GM21576 (cell line): ENCODE measurements around the gene PHF20.
"Not testable (repeated sequence)": the region's sequence is repeated elsewhere in the genome, so short reads cannot be mapped to it uniquely, and the experiment has no call there.

Experiments used
- ATAC-seq: cut with Tn5 transposase; IDR thresholded peaks from one replicate; pipeline ENCODE4 v1.9.1; 2021; ENCODE audit warnings: mild to moderate bottlenecking, moderate library complexity; ENCODE audit not compliant: unreplicated experiment

The PHF20 gene

DNA sequence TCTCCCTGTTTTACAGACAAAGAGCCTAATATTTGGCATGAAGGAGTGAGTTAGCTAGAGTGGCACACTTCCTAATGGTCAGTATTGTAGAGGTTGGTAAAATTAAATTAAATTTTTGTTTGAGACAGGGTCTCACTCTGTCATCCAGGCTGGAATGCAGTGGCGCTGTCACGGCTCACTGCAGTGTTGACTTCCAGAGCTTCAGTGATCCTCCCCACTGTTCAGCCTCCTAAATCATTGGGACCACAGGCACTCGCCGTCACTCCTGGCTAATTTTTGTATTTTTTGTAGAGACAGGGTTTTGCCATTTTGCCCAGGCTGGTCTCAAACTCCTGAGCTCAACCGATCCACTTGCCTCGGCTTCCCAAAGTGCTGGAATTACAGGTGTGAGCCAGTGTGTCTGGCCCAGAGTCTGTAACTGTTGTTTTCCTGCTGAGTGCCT lies 111.5 kb downstream of the PHF20 start:
- no peak for ATAC-seq

DNA sequence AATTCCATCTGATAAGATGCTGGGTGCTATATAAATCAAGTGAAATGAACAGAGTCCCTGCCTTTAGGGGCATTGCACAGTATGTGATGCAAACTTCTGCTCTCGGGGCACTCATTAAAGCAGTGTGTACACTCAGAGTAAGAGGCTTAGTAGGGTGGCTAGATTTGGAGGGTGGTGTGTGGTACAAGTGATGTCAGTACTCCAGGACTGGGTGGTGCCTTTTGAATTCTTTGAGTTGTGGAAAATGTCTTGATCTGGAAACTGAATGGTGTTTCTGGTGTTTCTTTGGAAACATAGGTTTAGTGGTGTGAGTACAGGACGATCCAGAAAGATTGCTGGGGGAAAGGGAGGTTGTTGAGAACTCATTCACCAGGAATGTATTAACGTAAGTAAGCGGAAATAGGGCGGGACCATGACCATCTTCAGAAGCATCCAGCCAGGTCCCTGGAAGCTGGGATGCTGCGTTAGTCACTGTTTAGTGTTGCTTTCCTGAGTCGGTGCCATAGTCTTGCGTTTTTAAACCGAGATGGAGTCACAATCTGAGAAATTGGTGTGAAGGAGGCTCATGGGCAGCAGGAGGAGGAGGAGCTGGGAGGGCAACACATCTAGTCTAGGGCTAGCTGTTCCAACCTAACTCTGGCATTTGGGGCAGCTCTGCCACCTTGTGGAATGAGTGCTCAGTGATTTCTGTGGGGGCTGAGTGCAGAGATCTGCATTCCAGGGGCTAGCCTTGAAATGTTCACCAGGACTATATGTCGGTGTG lies 112.1 kb downstream of the PHF20 start:
- ATAC-seq: no peak

DNA sequence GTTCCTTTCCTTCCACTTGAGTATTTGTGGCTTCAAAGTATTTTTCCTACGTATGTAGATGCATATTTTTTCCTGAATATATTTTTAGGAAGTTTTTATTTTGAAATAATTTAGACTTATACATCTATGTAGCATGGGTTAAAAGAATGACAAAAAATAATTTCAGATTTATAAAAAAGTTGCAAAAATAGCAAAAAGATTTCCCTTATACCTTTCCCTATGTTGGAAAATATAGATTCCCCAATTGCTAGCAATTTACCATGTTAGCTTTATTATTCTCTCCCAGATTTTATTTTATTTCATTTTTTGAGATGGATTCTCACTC lies 112.7 kb downstream of the PHF20 start:
- ATAC-seq: no peak

DNA sequence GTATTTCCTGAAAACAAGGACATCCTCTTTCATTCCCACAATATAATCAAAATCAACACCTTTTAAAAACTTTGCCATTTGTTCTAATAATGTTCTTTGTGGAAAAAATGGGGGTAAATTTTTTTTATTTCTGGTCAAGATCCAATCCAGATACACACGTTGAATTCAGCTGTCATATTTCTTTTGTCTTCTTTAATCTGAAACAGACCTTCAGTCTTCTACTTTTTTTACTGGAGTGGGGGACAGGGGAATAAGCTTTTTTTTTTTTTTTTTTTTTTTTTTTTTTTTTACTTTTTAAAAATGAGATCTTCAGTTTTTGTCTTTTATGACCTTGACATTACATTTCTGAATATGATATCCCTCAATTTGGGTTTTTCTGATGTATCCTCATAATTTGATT lies 113.4 kb downstream of the PHF20 start:
- ATAC-seq: no peak

DNA sequence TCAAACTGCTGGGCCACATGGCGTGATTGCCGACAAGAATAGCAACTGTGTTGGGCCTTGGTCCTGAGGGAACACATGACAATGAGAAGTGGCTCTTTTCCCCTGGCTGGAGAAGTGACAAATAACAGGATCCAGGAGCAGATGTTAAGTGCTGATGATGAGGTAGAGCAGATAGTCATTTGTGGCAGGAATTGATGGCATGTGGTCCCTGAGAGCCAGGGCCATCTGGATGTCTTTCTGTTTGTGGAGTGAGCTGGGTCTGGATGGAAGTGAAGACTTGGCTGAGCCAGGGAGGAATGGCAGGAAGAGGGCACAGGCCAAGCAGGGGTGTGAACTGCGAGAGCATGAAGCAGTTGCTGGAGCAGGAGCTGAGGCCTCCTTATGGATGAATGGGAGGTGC lies 114.7 kb downstream of the PHF20 start:
- no peak for ATAC-seq

DNA sequence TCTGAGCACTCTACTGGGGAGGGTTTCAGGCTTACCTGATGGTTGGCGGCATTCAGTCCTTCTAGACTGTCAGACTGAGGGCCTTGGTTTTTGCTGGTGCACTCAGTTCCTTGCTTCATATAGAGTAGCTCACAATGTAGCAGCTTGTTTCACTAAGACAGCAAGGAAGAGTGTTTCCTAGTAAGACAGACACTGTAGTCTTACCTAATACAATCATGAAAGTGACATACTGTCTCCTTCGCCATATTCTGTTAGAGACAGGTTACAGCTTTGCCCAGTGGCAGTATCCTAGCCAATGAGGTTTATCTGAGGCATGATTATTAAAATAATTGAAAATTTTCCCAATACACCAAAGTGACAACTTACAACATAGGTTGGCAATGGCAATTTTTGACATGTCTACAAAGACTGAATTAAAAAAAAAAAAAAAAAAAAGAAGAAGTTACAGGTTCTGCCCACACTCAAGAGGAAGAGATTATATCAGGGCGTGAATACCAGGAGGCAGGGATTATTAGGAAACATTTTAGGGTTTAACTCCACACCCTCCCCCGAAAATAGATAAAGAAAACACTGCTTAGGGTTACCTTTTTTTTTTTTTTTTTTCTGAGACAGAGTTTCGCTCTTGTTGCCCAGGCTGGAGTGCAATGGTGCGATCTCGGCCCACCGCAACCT lies 115.7 kb downstream of the PHF20 start:
- ATAC-seq: no peak

DNA sequence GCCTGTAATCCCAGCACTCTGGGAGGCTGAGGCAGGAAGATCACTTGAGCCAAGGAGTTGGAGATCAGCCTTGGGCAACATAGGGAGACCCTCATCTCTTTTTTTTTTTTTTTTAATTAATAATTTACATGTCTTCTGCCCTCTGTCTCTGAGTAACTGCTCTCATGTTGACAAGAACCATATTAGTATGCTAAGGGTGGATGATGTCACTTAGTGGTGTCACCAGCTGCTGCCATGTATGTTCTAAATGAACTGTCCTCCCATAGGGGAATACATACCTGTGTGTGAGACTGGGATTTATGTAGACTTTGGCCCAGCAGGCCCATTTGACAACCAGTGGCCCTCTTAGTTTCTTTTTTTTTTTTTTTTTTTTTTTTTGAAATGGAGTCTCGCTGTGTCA lies 116.8 kb downstream of the PHF20 start:
- no peak for ATAC-seq

DNA sequence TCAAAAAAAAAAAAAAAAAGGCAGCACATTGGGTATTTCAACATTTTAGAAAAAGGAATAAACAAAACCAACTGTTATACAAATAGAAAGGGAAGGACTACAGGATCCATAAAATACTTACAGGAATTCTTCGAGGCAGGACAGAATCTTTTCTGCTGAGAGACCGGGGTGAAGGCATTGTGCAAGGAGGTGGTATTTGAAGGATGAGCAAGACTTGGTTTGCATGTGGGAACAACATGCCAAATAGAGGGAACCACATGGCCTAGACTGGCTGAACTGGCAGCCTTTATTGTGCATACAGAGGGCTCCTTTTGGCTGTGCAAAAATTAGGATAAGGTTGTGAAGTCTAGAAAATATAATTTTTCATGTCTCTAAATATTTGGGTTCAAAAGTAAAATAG lies 119.6 kb downstream of the PHF20 start:
- no peak for ATAC-seq

DNA sequence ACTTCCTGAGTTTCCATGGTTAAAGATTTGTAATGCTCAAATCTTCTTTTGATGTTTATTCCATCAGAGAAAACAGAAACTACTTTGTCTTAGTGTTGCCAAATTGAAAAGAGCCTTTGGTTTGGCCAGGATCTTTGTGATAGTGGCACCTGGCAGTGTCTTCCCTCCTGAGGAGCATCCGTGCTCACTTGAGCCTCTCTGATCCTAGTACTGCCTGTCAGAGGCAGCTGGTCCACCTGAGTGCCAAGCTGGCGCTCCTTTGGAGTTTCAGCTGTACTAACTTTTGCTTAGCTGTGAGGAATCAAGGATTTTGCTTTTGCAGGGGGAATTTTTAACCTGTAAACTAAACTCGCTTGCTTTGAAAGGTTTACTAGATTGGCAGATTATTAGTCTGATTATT lies 121.1 kb downstream of the PHF20 start:
- no peak for ATAC-seq

DNA sequence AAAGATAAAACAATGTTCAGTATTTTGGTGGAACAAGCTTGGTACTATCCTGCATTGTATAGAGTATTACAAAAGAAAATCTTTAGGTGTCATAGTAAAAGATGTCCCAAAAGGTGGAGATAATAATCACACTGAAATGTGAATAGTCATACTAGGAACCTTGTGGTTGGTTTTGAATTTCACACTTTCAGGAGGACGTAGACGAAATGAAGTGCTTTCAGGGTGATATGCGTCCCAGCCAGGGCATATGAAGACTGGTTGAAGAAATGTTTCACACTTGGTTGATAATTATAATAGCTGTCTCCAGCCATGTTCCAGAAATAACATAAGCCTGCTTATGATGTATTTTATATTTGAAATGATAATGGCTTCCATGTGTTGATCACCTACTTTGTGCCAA lies 122.1 kb downstream of the PHF20 start:
- ATAC-seq: peak; percentile 76

DNA sequence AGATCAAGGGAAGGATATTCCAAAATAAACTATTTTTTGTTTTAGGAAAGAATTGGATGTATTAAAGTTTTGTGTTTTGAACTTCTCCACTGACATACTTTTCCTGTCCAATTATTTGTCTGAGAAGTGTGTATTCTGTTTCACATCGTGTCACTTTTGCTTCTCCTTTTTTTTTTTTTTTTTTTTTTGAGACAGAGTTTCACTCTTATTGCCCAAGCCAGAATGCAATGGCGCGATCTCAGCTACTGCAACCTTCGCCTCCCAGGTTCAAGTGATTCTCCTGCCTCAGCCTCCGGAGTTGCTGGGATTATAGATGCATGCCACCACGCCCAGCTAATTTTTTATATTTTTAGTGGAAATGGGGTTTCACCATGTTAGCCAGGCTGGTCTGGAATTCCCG lies 123.7 kb downstream of the PHF20 start:
- not testable (repeated sequence) for ATAC-seq

DNA sequence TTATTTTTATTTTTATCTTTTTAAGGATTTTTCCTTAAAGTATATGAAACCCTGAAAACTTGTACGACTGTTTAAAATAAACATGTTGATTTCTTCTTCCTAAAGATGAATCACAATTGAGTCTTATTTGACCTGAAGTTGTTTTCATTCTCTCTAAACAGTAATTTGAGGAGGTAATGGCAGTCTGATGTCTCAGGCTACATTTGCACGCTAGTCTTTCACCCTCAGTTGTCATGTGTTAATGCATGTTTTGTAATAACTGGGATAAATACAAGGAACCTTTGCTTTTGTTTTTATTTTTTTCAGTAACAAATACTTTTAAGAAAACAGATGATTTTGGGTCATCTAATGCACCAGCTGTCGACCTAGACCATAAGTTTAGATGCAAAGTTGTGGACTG lies 127.2 kb downstream of the PHF20 start:
- no peak for ATAC-seq

DNA sequence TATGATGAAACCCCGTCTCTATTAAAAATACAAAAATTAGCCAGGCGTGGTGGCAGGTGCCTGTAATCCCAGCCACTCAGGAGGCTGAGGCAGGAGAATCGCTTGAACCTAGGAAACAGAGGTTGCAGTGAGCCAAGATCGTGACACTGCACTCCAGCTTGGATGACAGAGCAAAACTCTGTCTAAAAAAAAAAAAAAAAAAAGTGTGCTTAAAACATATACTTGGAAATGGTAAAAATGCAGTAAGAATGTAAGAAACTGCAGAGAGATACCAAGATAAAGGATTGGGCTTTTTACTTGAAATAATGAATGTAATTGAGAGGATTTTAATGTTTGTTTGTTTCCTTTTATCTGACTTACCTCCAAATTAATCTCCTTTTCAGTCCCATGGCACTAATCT lies 129.4 kb downstream of the PHF20 start:
- not testable (repeated sequence) for ATAC-seq

DNA sequence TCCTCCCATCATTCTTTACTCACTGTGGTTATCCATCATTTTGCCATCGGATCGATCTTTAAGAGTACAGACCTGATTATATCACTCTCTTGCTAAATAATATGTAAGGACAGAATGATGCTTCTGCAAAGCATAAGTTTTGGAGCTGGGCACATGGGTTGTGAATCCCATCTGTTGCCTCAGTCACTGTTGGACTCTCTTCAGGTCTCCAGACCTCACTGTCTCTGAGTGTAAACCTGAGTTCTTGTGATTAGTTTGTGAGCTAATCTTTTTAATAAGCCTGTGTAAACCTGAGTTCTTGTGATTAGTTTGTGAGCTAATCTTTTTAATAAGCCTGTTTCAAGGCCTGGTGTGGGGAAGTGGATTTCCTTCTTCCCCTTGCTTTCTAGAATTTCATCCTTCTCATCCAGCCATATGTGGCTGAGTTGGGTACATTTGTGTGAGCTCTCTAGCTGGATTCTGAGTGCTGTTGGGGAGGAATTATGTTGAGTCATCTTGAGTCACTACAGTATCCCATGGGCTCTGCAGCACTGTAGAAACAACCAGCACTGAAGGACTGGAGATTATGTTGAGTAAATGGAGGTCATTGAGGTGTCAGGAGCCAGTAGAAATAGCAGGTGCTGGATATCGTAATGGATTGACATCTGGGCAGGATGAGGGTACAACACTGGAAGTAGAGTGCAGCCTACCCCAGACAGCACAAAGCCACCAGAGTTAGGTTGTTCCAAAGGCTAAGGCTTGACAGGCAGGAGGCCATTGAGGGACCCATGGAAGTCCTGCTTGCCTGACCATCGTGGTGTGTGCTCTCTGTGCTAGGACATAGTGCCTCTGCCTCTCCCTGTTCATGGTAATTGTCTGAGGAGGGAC lies 130.1 kb downstream of the PHF20 start:
- ATAC-seq: no peak

DNA sequence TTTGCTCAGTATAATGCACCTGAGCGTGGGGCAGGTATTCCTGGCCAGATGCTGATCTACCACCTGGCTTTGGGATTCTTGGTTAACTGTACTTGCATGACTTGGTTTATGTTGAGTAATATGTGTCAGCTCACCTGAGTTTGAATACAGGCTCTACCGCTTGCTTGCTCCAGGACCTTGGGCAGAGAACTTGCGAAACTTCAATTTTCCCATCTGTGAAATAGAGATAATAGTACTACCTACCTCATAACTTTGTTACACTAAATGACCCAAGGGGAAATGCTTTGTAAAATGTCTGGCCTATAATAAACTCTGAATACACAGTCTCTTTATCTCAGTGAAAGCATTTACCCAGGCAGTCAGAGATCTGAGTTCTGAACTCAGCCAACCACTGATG lies 130.7 kb downstream of the PHF20 start:
- no peak for ATAC-seq

DNA sequence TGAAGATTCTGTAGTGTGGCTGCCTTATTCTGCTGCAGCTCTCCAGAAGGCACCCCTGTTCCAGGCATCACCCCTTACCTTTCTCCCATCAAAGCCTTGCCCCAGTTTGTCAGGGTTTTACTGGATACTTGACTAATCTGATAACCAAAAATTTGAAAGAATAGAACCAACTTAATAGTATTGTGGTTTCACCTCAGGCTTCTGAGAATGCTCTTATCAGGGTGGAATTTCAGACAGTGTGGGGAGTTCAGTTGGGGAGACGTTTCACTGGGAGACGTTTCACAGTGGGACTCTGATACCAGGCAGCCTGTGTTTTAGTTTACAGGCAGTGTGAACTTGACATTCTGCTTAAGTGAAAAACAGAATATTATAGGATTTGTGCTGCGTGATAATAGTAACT lies 132.0 kb downstream of the PHF20 start:
- ATAC-seq: no peak

DNA sequence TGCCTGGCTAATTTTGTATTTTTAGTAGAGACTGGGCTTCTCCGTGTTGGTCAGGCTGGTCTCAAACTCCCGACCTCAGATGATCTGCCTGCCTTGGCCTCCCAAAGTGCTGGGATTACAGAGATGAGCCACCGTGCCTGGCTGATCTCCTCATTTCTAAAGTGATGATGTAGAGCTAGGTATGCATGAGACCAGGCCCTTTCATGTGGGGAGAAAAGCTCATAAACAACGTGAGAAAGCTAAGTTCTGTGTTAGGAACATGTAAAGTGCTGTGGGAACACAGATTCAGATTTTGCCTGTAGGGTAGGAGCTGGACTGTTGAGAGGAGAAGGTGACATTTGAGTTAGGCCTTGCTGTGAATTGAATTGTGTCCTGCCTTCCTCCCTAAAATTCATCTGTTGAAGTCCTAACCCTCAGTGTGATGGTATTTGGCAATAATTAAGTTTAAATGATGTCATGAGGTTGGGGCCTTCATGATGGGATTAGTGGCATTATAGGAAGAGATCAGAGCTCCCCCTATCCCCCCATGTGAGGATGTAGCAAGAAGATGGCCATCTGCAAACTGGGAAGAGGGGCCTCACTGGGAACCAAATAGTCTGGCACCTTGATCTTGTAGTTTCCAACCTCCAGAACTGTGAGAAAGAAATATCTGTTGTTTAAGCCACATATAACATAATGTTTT lies 133.3 kb downstream of the PHF20 start:
- ATAC-seq: no peak

DNA sequence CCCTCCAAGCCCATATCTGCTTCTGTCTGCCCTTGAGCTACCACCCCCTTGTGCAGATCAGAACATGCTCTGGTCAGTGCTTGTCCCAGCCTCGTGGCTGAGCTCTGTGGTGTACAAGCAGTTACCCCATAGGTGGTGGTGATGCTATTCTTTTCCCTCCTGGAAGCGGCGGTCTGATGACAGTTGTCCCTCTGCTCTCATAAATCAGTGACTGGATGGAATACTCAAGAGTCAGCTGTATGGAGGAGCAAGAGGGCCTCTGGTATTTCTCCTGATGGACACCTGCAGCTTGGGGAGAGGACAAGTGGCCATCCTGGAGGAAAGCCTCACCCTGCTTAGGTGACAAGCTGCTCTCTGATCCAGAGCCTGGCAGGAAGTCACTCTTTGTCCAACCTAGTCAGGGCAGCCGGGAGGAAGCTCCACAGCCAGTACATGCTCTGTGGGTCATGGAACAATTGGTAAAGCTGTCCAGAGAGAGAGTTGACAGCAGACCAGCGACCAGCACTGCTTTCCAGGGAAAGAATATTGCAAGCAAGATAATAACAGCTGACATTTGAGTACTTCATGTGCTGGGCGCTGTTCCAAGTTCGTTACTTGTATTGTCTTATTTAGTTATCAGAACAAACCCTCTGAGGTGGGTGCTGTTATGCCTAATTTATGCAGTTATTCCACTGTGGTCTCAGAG lies 135.3 kb downstream of the PHF20 start:
- no peak for ATAC-seq

DNA sequence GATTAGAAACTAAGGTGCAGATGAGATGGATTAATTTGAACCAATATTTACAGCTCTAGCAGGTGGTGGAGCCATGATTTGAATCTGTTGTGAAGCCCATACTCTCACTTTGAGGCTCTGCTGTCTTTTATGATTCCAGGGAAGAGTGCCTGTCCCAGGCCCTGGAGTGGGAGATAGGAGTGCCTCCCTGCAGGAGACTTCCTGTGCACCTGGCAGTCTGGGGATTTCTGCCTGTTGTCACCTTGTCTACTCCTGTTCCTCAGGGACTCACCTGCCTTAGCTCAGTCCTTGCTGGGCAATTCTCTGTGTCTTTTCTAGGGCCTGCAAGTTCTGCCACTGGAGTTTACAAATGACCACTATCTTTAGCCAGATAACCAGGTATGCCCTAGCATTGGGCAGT lies 136.2 kb downstream of the PHF20 start:
- no peak for ATAC-seq

DNA sequence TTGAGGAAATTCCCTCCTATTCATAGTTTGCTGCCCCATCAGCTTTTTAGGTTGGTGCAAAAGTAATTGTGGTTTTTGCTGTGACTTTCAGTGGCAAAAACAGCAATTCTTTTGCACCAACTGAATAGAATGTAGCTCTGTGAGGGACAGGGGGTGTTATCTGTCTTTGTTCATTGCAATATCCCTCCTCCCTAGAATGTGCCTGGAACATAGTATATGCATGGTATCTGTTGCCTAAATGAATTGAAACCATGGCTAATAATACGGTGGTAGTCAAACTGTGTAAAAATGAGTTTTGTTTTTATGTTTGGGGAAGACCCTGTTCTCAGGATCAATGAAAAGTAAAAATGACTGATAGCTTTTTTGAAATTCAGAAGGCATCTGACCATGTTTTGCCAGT lies 137.4 kb downstream of the PHF20 start:
- no peak for ATAC-seq

DNA sequence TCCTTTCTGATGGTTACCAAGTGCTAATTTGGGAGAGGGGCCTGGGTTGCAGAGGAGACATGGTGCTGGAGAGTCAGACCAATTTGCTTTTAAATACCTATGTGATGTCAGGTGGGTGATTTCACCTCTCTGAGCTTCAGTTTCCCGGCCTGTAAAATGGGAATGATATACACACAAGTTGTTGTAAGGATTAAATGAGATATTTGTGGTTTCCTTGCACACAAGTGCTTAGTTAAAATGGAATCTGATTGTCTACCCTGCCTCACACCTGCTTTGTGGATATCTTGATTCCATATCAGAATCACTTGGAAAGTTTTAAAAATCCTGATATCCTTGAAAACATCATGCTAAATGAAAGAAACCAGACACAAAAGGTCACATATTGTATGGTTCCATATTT lies 138.0 kb downstream of the PHF20 start:
- no peak for ATAC-seq
